DMS 273 (cell line): Measurements from ENCODE around the gene MMP27.

Source experiments
- DNase-seq: peaks from one replicate; lab custom pipeline; 2025; ENCODE audit not compliant: unreplicated experiment; lab: John Stamatoyannopoulos, UW

Gene MMP27

GRCh38 chr11:102704841-102705240 is 728 bp downstream of the MMP27 start:
- no peak for DNase-seq

- DNase-seq, result no peak
Measured at GRCh38 chr11:102703826-102704493, 1.6 kb downstream of the MMP27 start.

- no peak for DNase-seq
Measured at GRCh38 chr11:102695201-102695600, 10.4 kb downstream of the MMP27 start.

- no peak for DNase-seq
Measured at GRCh38 chr11:102685754-102686153, 19.8 kb downstream of the MMP27 start.

GRCh38 chr11:102685338-102685737 is 20.2 kb downstream of the MMP27 start:
- no peak for DNase-seq

GRCh38 chr11:102683277-102683676 is 22.3 kb downstream of the MMP27 start:
- DNase-seq, result no peak

- DNase-seq, result no peak
Measured at GRCh38 chr11:102680945-102681344, 24.6 kb downstream of the MMP27 start.

- no peak for DNase-seq
Measured at GRCh38 chr11:102678022-102678421, 27.5 kb downstream of the MMP27 start.

- no peak for DNase-seq
Measured at GRCh38 chr11:102676084-102676483, 29.5 kb downstream of the MMP27 start.

GRCh38 chr11:102669664-102670063 is 35.9 kb downstream of the MMP27 start:
- no peak for DNase-seq

GRCh38 chr11:102666331-102666957 is 39.1 kb downstream of the MMP27 start:
- peak; percentile 31 for DNase-seq

GRCh38 chr11:102664001-102664752 is 41.4 kb downstream of the MMP27 start:
- peak; percentile 4 for DNase-seq

- no peak for DNase-seq
Measured at GRCh38 chr11:102662607-102663006, 43.0 kb downstream of the MMP27 start.

- DNase-seq, result no peak
Measured at GRCh38 chr11:102661040-102661439, 44.5 kb downstream of the MMP27 start.

- no peak for DNase-seq
Measured at GRCh38 chr11:102656528-102656927, 49.0 kb downstream of the MMP27 start.

- no peak for DNase-seq
Measured at GRCh38 chr11:102655547-102655946, 50.0 kb downstream of the MMP27 start.

GRCh38 chr11:102654761-102655160 is 50.8 kb downstream of the MMP27 start:
- no peak for DNase-seq

- DNase-seq, result no peak
Measured at GRCh38 chr11:102653744-102654291, 51.8 kb downstream of the MMP27 start.

- DNase-seq, result no peak
Measured at GRCh38 chr11:102647430-102647829, 58.1 kb downstream of the MMP27 start.

- DNase-seq, result no peak
Measured at GRCh38 chr11:102643941-102644340, 61.6 kb downstream of the MMP27 start.
